PC-9 (cell line): ENCODE measurements around the gene BBX. TPM values are rescaled to one million over a fixed set of nuclear protein-coding genes. Genes with fewer than 3 reads are reported as not detected.

Experiments used
- BruUV-seq: library from RNA; stranded (reverse); fragments of 400-500 nt; replicated peaks from 2 replicates; lab custom pipeline; 2021; lab: Mats Ljungman, UMichigan
- CTCF ChIA-PET: fragments of 300-600 bp; sonication (Branson Sonifier 250); formaldehyde crosslinking; loops from one replicate; lab custom pipeline; 2022; ENCODE audit warnings: antibody characterized with exemption; lab: Charles Lee
- POLR2A ChIA-PET: fragments of 300-600 bp; sonication (Branson Sonifier 250); formaldehyde crosslinking; loops from one replicate; lab custom pipeline; 2022; ENCODE audit warnings: antibody characterized with exemption; ENCODE audit not compliant: unreplicated experiment; lab: Charles Lee
- DNase-seq, 2 experiments: peaks; one replicate each; pipeline versions ENCODE4 v3.0.0 to v3.0.0-alpha.2; 2015 to 2022; ENCODE audit warnings: mixed read lengths in 1 of 2
- H2AFZ ChIP-seq: fragments of 200-600 bp; sonication (generic); 2 replicates; pipeline ENCODE4 v1.8.1; 2017; ENCODE audit warnings: antibody characterized with exemption
- H3F3A ChIP-seq: fragments of 200-600 bp; sonication (generic); 2 replicates; pipeline ENCODE4 v1.8.1; 2017; ENCODE audit warnings: antibody characterized with exemption, mild to moderate bottlenecking, low read depth; ENCODE audit not compliant: insufficient read depth
- H3K27ac ChIP-seq: fragments of 200-600 bp; sonication (generic); 2 replicates; pipeline ENCODE4 v1.6.1; 2016; ENCODE audit warnings: mixed run types
- H3K27me3 ChIP-seq: fragments of 200-600 bp; sonication (generic); 2 replicates; pipeline ENCODE4 v1.6.1; 2016; ENCODE audit warnings: low read depth, mixed run types; ENCODE audit not compliant: insufficient read depth
- H3K36me3 ChIP-seq: fragments of 200-600 bp; sonication (generic); 2 replicates; pipeline ENCODE4 v1.6.1; 2016; ENCODE audit warnings: low read depth, mixed run types
- H3K4me1 ChIP-seq: fragments of 200-600 bp; sonication (generic); replicated peaks from 2 replicates; pipeline ENCODE4 v1.6.1; 2016; ENCODE audit warnings: mixed run types; ENCODE audit not compliant: insufficient read depth
- H3K4me2 ChIP-seq: fragments of 200-600 bp; sonication (generic); 2 replicates; pipeline ENCODE4 v1.6.1; 2017; ENCODE audit warnings: mixed run types
- H3K4me3 ChIP-seq: fragments of 200-600 bp; sonication (generic); 2 replicates; pipeline ENCODE4 v1.6.1; 2016; ENCODE audit warnings: mixed run types
- H3K79me2 ChIP-seq: fragments of 200-600 bp; sonication (generic); 2 replicates; pipeline ENCODE4 v1.6.1; 2017; ENCODE audit warnings: low read depth, mixed run types
- H3K9me2 ChIP-seq: fragments of 200-600 bp; sonication (generic); 2 replicates; pipeline ENCODE4 v1.8.1; 2017; ENCODE audit warnings: mild to moderate bottlenecking; ENCODE audit not compliant: insufficient read depth
- H3K9me3 ChIP-seq: fragments of 200-600 bp; sonication (generic); 2 replicates; pipeline ENCODE4 v1.8.1; 2016; ENCODE audit warnings: low read depth; ENCODE audit not compliant: insufficient read depth
- H4K20me1 ChIP-seq: fragments of 200-600 bp; sonication (generic); 2 replicates; pipeline ENCODE4 v1.8.1; 2017; ENCODE audit not compliant: insufficient read depth
- EZH2 ChIP-seq: fragments of 200-600 bp; sonication (generic); IDR thresholded peaks from 2 replicates; pipeline ENCODE4 v1.8.0; 2017; ENCODE audit warnings: antibody characterized with exemption, low read depth
- intact Hi-C: fragments of 100-400 bp; cut with micrococcal nuclease; formaldehyde crosslinking; loops from one replicate; pipeline ENCODE4 v1.10.0; 2022; ENCODE audit not compliant: unreplicated experiment
- total RNA-seq: library from RNA; stranded (reverse); gene quantifications from 2 replicates; pipeline ENCODE4 v1.2.3, GENCODE V29; 2021
- TF ChIP-seq, protein P1 (sequence below): fragments of 200-600 bp; sonication (generic); conservative IDR thresholded peaks from 2 replicates; pipeline ENCODE4 v1.6.1; 2017; ENCODE audit warnings: mixed run types, antibody characterized with exemption, mild to moderate bottlenecking, moderate library complexity

BBX gene
- total RNA-seq, 1 experiment from 2014 or later, result 91.7 TPM

- TF ChIP-seq, protein P1, sequence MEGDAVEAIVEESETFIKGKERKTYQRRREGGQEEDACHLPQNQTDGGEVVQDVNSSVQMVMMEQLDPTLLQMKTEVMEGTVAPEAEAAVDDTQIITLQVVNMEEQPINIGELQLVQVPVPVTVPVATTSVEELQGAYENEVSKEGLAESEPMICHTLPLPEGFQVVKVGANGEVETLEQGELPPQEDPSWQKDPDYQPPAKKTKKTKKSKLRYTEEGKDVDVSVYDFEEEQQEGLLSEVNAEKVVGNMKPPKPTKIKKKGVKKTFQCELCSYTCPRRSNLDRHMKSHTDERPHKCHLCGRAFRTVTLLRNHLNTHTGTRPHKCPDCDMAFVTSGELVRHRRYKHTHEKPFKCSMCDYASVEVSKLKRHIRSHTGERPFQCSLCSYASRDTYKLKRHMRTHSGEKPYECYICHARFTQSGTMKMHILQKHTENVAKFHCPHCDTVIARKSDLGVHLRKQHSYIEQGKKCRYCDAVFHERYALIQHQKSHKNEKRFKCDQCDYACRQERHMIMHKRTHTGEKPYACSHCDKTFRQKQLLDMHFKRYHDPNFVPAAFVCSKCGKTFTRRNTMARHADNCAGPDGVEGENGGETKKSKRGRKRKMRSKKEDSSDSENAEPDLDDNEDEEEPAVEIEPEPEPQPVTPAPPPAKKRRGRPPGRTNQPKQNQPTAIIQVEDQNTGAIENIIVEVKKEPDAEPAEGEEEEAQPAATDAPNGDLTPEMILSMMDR, result no peak
- TF ChIP-seq EZH2, result no peak
- no TSS peak for BruUV-seq
- H3K36me3 ChIP-seq, result peaks cover 8% of the 10 kb centered on the region; the same call in 1 of the 2 replicates
Observed at GRCh38 chr3:107769882-107770281, 247.1 kb downstream of the BBX start.

GRCh38 chr3:107772016-107772415 is 249.3 kb downstream of the BBX start:
- no peak for DNase-seq
- intact Hi-C loops, result no loop called here
- no peaks in the 10 kb centered on the region for H4K20me1 ChIP-seq
- CTCF ChIA-PET, result interaction anchor here (0.6 to 0.7 kb wide), 2 partner anchors 23 to 273 kb away, joined by 3 to 18 read pairs; no protein-coding TSS in a partner anchor
- no TSS peak for BruUV-seq
- no peak overlapping the region for H3K27ac ChIP-seq
- H3K4me2 ChIP-seq, result no peak overlapping the region
- no peaks in the 10 kb centered on the region for H3K9me2 ChIP-seq
- POLR2A ChIA-PET, result no interaction called here
- H3K36me3 ChIP-seq, result peaks cover 12% of the 10 kb centered on the region
- no peaks in the 10 kb centered on the region for H3F3A ChIP-seq
- no peaks in the 10 kb centered on the region for H3K27me3 ChIP-seq
- H3K4me3 ChIP-seq, result no peak overlapping the region
- H3K4me1 ChIP-seq, result no peaks in the 10 kb centered on the region
- no peaks in the 10 kb centered on the region for H3K9me3 ChIP-seq
- TF ChIP-seq, protein P1, result no peak
- no peak for TF ChIP-seq EZH2
- no peak overlapping the region for H2AFZ ChIP-seq
- H3K79me2 ChIP-seq, result no peaks in the 10 kb centered on the region

More at GRCh38 chr3:107769882-107770281, 247.1 kb downstream of the BBX start:
- no peaks in the 10 kb centered on the region for H3K9me2 ChIP-seq
- H3K27me3 ChIP-seq, result no peaks in the 10 kb centered on the region
- ChIA-PET CTCF (no interaction called here), POLR2A (no interaction called here)
- intact Hi-C loops, result no loop called here
- no peak overlapping the region for H3K4me3 ChIP-seq
- H3K79me2 ChIP-seq, result no peaks in the 10 kb centered on the region
- H3K27ac ChIP-seq, result no peak overlapping the region
- H3K4me2 ChIP-seq, result no peak overlapping the region
- H3K9me3 ChIP-seq, result no peaks in the 10 kb centered on the region
- no peaks in the 10 kb centered on the region for H3K4me1 ChIP-seq
- H3F3A ChIP-seq, result no peaks in the 10 kb centered on the region
- DNase-seq, result no peak
- H4K20me1 ChIP-seq, result no peaks in the 10 kb centered on the region
- H2AFZ ChIP-seq, result no peak overlapping the region

GRCh38 chr3:107775974-107776373 is 253.2 kb downstream of the BBX start:
- no peak for TF ChIP-seq EZH2
- TF ChIP-seq, protein P1, result no peak
- Histone ChIP-seq H3K9me2 (no peaks in the 10 kb centered on the region), H3K36me3 (peaks cover 18% of the 10 kb centered on the region), H3K4me3 (no peak overlapping the region), H3K27ac (no peak overlapping the region), H3F3A (no peaks in the 10 kb centered on the region), H3K27me3 (no peaks in the 10 kb centered on the region), H3K4me2 (no peak overlapping the region), H3K9me3 (no peaks in the 10 kb centered on the region), H4K20me1 (no peaks in the 10 kb centered on the region), H2AFZ (no peak overlapping the region), H3K79me2 (no peaks in the 10 kb centered on the region), H3K4me1 (no peaks in the 10 kb centered on the region)
- ChIA-PET POLR2A (no interaction called here), CTCF (no interaction called here)
- DNase-seq, result no peak
- intact Hi-C loops, result no loop called here
- BruUV-seq, result no TSS peak
